SW480 (cell line): ENCODE results near the gene AGAP1.

ENCODE experiments used
- DNase-seq: peaks from one replicate; pipeline ENCODE4 v3.0.0-alpha.2; 2016; ENCODE audit warnings: low spot score

Gene AGAP1

DNA sequence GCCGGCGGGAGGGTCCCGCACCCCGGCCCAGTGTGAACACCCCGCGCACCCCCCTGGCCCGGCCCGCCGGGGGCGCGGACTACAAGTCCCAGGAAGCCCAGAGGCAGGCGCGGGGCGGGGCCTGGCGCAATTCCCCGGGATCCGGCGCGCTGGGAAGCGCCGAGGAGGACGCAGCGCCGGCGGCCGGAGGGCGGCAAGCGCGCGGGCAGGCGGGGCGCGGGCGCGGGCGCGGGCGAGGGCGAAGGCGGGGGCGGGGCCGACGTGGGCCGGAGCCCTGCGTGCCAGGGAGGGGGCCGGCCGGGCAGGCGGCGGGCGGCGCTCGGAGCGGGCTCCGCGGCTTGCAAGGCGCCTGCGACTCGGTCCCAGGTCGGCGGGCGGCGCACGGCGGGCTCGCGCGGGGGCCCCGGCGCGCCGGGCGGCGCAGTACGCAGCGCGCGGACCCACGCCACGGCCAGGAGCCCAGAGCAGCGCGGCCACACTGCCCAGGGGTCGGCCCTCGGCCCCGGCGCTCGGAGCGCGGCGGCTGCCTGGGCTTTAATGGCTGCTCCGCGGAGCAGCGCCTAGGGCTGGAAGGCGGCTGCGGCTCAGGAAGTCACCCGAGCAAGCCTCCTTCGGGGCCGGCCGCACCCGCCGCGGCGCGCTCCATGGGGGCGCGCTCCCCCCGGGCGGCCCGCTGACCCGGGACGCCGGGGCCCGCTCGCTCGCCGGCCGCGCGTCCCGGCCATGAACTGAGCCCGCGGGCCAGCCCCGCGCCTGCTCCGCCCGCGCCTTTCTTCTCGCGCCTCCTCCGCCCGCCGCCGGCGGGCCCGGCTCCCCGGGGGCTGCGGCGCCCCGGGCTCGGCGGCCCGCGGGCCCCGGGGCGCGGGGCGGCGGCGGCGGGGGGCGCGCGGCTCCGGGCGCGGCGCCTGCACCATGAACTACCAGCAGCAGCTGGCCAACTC lies at the start of gene AGAP1:
Gene AGAP1, plus strand, starts transcription at position 269 of the 941 bp plus-strand sequence.
- peak; percentile 78 for DNase-seq

- DNase-seq = peak; percentile 72
Observed at GRCh38 chr2:235444101-235444597, 49.7 kb upstream of the AGAP1 start.

GRCh38 chr2:235445116-235445515 lies 48.7 kb upstream of the AGAP1 start:
- no peak for DNase-seq

DNA sequence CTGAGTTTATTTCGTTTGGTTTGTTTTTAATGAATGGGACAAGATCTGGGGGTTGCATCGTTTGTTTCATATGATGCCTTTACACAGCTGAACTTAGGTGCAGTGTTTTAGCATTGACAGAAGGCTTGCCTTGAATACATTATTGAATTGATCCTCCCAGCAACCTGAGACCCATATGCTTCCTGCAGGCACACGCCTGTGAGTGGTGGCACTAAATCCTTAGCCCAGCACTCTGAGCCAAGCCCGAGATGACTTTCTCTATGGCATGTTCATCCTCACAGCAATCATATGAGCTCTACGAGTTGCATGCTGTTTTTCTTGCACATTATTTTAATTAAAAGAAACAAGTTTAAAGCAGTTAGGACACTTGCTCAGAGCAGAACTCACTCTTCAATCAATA lies 47.8 kb upstream of the AGAP1 start:
- no peak for DNase-seq

GRCh38 chr2:235447210-235447609 lies 46.6 kb upstream of the AGAP1 start:
- no peak for DNase-seq

GRCh38 chr2:235449568-235449967 lies 44.3 kb upstream of the AGAP1 start:
- DNase-seq = no peak

- no peak for DNase-seq
Observed at GRCh38 chr2:235453605-235454151, 40.2 kb upstream of the AGAP1 start.

DNA sequence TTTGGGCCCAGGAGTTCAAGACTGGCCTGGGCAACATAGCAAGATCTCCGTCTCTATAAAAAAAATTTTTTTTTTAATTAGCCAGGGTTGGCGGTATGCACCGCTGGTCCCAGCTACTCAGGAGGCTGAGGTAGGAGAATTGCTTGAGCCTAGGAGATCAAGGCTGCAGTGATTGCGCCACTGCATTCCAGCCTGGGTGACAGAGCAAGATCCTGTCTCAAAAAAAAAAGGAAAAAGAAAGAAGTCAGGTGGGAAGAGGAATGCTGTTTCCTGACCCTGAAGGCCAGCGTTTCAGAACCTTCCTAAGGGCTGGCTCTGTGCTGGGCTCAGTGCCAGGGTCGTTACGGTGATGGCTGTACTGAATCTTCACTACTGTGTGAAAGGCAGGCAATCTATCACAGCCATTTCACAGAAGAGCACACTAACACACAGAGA lies 35.0 kb upstream of the AGAP1 start:
- no peak for DNase-seq

DNA sequence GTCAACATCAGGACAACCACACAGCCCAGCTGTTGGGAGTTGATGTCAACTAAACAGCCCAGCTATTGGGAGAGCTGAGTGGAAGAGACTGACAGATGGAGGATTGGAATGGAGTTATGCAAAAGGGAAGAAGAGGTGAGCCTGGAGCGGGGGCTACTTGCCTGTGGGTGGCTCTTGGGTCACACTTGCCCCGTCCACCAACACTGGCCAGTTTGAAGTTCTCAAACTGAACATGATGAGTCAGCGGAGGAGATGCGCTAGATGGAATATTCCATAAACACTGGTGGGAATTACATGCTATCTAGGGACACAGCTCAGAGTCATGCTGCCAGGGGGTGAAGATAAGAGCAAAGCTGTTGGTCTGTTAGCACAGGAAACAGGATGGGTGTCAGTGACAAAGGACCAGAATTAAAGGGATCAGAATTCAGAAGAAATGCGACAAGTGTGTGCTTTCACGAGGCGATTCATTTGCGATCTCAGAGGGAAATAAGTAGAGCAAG lies 33.2 kb upstream of the AGAP1 start:
- no peak for DNase-seq

- DNase-seq = no peak
Observed at GRCh38 chr2:235461763-235462414, 32.0 kb upstream of the AGAP1 start.

GRCh38 chr2:235462415-235462790 lies 31.4 kb upstream of the AGAP1 start:
- DNase-seq = no peak

DNA sequence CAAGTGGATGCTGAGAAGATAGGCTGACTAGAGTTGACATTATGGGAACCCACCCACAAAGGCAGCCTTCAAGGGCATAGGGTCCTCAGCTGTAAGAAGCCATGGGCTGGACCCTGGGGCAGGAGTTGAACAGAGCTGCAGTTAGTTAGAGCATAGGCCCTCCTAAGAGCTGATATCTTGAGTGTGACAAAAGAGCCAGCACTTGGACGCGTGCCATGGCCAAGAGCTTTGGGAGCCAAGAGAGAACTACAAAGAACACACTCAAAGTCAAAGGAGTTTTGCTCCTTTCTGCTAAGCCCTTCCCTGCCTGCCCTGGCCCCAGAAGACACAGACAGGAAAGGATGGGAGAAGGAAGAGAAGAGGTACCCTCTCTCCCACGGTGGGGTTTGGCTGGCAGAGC lies 29.9 kb upstream of the AGAP1 start:
- no peak for DNase-seq

- DNase-seq = no peak
Observed at GRCh38 chr2:235467588-235467987, 26.3 kb upstream of the AGAP1 start.

DNA sequence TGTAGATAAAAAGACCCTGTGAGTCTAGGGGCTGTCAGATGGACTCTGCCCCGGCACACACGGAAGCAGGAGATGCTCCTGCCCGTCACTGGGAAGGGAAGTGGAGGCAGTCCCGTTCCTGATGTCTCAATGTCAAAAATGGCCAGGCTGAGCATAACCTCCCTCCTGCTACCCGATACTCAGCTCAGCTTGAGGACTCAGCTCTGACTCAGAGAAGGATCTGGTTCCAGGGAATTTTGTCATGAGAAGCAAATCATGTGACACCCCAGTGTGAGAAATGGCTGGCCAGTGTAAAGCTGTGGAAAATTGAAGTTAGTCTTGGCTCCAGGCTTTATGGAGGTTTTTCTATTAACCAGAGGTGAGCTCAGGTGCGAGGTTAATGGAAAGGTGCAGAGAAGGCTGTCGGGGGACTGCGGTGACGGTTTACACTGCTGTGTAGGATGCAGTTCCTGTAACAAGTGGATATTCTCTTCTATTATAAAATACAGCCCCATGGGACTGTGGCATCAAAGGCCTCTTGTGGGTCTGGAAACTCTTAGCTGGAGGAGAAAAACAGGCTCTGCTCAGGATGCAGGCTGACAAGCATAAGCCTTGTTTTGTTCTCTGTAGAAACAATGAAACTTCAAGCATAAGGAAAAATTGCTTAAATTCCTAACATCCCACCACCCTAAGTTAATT lies 24.7 kb upstream of the AGAP1 start:
- DNase-seq = peak; percentile 57

DNA sequence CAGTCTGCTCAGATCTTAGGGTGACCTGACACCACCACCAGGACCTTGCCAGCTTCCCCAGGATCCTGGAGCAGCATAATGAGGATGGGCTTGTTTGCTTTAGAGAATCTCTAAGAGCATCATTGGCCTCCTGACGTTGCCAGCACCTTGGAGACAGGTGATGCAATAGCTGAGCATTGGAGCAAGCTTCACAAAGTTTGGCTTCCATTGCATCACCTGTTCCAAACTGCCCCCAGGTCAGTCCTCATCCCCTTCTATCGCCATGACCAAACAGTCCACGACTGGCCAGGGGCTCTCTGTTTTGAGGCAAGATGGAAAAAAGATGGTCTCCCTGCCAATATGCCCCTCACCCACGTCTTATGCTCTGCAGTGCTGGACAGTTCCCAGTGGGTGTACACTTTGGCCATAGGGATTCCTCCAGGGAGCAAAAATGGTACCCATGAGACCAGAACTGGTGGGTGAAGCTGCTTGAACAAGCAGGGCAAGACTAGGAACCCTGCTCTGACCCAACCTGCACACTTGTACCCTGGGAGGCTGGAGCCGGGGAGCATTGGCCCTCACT lies 22.6 kb upstream of the AGAP1 start:
- no peak for DNase-seq

DNA sequence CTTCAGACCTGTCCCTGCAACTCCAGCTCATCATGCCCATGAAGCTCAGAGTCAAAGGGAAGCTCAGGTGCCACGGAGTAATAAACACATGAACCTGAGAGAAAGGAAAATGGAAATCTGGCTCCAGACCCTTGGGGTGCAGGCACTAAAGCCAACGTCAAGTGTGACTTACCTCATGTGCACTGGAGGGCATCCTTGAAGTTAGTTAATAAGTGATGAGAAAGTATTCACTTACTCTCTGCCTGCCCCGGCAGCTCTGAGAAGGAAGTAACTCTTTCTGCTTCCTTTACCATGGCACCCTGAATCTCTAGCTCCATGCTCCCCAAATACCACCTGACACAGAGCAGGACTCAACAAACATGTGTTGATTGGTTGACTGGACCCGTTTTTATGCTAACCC lies 21.4 kb upstream of the AGAP1 start:
- no peak for DNase-seq

DNA sequence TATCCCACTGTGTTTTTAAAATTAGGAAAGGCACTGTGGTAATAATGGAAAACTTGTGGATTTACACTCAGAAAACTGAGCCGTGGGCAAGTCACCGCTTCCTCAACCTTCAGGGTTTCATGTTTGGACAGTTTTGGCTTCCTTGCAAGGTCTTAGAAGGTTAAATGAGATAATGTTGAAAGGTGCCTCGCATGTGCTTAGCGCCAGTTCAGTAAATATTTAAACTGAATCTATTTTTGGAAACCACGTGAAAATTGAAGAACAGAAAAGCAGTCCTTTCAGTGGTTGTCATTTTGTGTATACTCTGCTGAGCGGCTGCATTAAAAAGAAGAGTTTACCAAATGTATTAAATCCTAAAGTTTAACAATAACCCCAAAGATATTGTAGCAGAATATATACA lies 15.2 kb upstream of the AGAP1 start:
- no peak for DNase-seq

- DNase-seq = no peak
Observed at GRCh38 chr2:235479604-235480003, 14.2 kb upstream of the AGAP1 start.

GRCh38 chr2:235480614-235481013 lies 13.2 kb upstream of the AGAP1 start:
- no peak for DNase-seq

- DNase-seq = no peak
Observed at GRCh38 chr2:235483313-235483712, 10.5 kb upstream of the AGAP1 start.

DNA sequence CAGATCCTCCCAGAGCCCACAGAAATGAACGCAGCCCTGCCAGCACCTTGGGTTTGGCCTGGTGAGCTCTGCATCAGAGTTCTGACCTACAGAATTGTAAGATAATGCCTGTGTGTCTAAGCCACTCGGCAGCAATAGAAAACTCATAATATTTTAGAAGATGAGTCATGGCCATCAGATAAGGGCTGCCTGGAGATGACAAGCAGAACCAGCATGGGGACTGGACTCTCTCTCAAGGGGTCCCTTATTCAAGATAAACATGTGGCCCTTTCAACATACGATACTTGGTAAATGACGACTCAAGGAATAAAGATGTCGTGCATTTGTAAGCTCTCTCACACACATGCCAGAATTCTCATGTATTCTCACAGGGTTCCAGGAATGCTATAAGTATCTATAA lies 8.5 kb upstream of the AGAP1 start:
- peak; percentile 13 for DNase-seq

- DNase-seq = no peak
Observed at GRCh38 chr2:235486729-235487128, 7.1 kb upstream of the AGAP1 start.
